Measurements from ENCODE around the gene FARS2.

The FARS2 gene

DNA sequence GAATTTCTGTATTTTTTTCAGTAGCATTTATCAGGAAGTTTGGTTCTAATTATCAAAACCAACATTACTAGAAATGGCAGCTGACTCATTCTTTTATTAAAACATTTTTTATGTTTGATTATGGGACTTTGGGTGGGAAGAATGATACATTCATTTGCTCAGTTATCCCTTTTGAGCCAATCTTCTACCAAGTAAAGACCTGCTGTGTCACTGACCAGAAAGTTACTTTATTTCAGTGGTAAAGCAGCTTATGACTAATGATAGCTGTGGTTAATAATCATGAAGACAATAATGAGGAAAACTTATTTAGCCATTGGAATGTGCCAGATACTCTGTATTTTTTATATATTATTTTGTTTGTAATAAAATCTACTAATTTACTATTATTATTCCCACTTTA is 142.3 kb downstream of the FARS2 start:
- no peaks in the 10 kb centered on the region for H3K36me3 ChIP-seq (ENCODE audit: control insufficient read depth in 2 of 2, insufficient read depth in 2 of 2, low read length in 2 of 2)
- no peaks in the 10 kb centered on the region for H3K9me3 ChIP-seq (ENCODE audit: control insufficient read depth in 2 of 2, low read length in 2 of 2)

DNA sequence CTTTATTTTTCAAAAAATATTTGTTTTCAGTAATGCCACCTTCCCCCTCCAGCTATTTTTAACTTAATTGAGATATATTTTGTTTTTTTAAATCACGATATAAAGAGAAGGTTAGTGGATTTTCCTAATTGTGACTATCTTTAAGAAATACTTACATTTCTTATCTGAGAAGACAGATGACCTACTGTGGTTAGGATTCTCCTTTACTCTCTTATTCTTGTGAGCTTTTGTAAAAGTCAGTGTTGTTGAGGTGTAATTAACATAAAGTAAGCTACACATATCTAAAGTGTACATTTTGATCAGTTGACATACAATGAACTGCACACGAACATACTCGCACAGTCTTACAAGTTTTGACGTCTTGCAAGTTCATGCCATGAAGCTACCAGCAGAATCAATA is 144.7 kb downstream of the FARS2 start:
- no peak overlapping the region for H3K9ac ChIP-seq (ENCODE audit: low read depth in 1 of 2, low read length in 2 of 2)
- no peaks in the 10 kb centered on the region for H3K4me1 ChIP-seq (ENCODE audit: control insufficient read depth in 2 of 2, insufficient read depth in 2 of 2, low read length in 2 of 2)
- H3K27ac ChIP-seq (ENCODE audit: low read depth in 2 of 2, low read length in 2 of 2), result no peak overlapping the region
- no peaks in the 10 kb centered on the region for H3K36me3 ChIP-seq (ENCODE audit: control insufficient read depth in 2 of 2, insufficient read depth in 2 of 2, low read length in 2 of 2)
- no peaks in the 10 kb centered on the region for H3K9me3 ChIP-seq (ENCODE audit: control insufficient read depth in 2 of 2, low read length in 2 of 2)
- no peaks in the 10 kb centered on the region for H3K27me3 ChIP-seq (ENCODE audit: control insufficient read depth in 2 of 2, insufficient read depth in 2 of 2, low read length in 2 of 2)
- no peak overlapping the region for H3K4me3 ChIP-seq (ENCODE audit: low read length in 2 of 2)

More for the DNA sequence above, 142.3 kb downstream of the FARS2 start:
- no peaks in the 10 kb centered on the region for H3K4me1 ChIP-seq (ENCODE audit: control insufficient read depth in 2 of 2, insufficient read depth in 2 of 2, low read length in 2 of 2)
- H3K27me3 ChIP-seq (ENCODE audit: control insufficient read depth in 2 of 2, insufficient read depth in 2 of 2, low read length in 2 of 2), result no peaks in the 10 kb centered on the region
- no peak overlapping the region for H3K27ac ChIP-seq (ENCODE audit: low read depth in 2 of 2, low read length in 2 of 2)
- H3K9ac ChIP-seq (ENCODE audit: low read depth in 1 of 2, low read length in 2 of 2), result no peak overlapping the region
- no peak overlapping the region for H3K4me3 ChIP-seq (ENCODE audit: low read length in 2 of 2)

- Histone ChIP-seq H3K9me3 (ENCODE audit: control insufficient read depth in 2 of 2, low read length in 2 of 2) (no peaks in the 10 kb centered on the region), H3K36me3 (ENCODE audit: control insufficient read depth in 2 of 2, insufficient read depth in 2 of 2, low read length in 2 of 2) (no peaks in the 10 kb centered on the region), H3K9ac (ENCODE audit: low read depth in 1 of 2, low read length in 2 of 2) (no peak overlapping the region), H3K4me3 (ENCODE audit: low read length in 2 of 2) (no peak overlapping the region), H3K4me1 (ENCODE audit: control insufficient read depth in 2 of 2, insufficient read depth in 2 of 2, low read length in 2 of 2) (no peaks in the 10 kb centered on the region), H3K27ac (ENCODE audit: low read depth in 2 of 2, low read length in 2 of 2) (no peak overlapping the region), H3K27me3 (ENCODE audit: control insufficient read depth in 2 of 2, insufficient read depth in 2 of 2, low read length in 2 of 2) (no peaks in the 10 kb centered on the region)
Observed at GRCh38 chr6:5411414-5411813, 150.1 kb downstream of the FARS2 start.

DNA sequence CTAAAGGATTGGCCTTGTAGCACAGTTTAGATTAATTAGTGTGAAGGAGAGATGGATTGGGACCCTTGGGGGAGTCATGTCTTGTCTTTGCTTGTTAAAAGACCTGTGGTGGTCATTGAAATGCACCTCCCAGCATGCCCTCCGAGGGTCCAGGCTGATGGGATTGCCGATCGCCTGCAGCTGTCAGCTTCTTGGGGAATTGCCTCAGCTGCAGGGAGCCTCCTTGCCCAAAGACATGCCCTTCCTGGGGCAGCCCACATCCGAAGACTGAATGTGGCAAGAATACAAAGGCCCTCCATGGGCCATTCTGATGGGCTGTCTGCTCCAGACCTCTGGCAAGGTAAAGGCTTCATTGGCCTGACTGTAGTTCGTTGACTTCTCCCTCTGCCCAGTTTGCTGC is 150.7 kb downstream of the FARS2 start:
- Histone ChIP-seq H3K27me3 (ENCODE audit: control insufficient read depth in 2 of 2, insufficient read depth in 2 of 2, low read length in 2 of 2) (no peaks in the 10 kb centered on the region), H3K9ac (ENCODE audit: low read depth in 1 of 2, low read length in 2 of 2) (no peak overlapping the region), H3K4me1 (ENCODE audit: control insufficient read depth in 2 of 2, insufficient read depth in 2 of 2, low read length in 2 of 2) (no peaks in the 10 kb centered on the region), H3K36me3 (ENCODE audit: control insufficient read depth in 2 of 2, insufficient read depth in 2 of 2, low read length in 2 of 2) (no peaks in the 10 kb centered on the region), H3K27ac (ENCODE audit: low read depth in 2 of 2, low read length in 2 of 2) (no peak overlapping the region), H3K4me3 (ENCODE audit: low read length in 2 of 2) (no peak overlapping the region), H3K9me3 (ENCODE audit: control insufficient read depth in 2 of 2, low read length in 2 of 2) (no peaks in the 10 kb centered on the region)

- H3K4me3 ChIP-seq (ENCODE audit: low read length in 2 of 2), result no peak overlapping the region
- no peaks in the 10 kb centered on the region for H3K9me3 ChIP-seq (ENCODE audit: control insufficient read depth in 2 of 2, low read length in 2 of 2)
- H3K4me1 ChIP-seq (ENCODE audit: control insufficient read depth in 2 of 2, insufficient read depth in 2 of 2, low read length in 2 of 2), result no peaks in the 10 kb centered on the region
- no peaks in the 10 kb centered on the region for H3K27me3 ChIP-seq (ENCODE audit: control insufficient read depth in 2 of 2, insufficient read depth in 2 of 2, low read length in 2 of 2)
- H3K27ac ChIP-seq (ENCODE audit: low read depth in 2 of 2, low read length in 2 of 2), result no peak overlapping the region
- H3K9ac ChIP-seq (ENCODE audit: low read depth in 1 of 2, low read length in 2 of 2), result no peak overlapping the region
- H3K36me3 ChIP-seq (ENCODE audit: control insufficient read depth in 2 of 2, insufficient read depth in 2 of 2, low read length in 2 of 2), result no peaks in the 10 kb centered on the region
Observed at GRCh38 chr6:5412663-5413062, 151.3 kb downstream of the FARS2 start.

DNA sequence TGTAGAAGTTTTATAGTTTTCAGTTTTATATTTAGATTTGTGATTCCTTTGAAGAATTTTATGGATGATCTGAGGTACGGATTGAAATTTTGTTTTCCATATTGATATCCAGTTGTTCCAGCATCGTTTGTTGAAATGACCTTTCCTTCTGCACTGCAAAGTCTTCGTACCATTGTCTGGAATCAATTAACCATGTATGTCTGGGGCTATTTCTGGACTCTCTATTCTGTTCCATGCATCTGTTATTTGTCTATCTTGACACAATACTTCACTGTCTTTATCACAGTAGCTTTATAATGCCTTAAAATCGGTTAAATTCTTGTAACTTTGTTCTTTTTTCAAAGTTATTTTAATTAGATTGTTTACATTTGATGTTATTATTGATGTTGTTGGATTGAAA is 154.9 kb downstream of the FARS2 start:
- Histone ChIP-seq H3K27me3 (ENCODE audit: control insufficient read depth in 2 of 2, insufficient read depth in 2 of 2, low read length in 2 of 2) (no peaks in the 10 kb centered on the region), H3K36me3 (ENCODE audit: control insufficient read depth in 2 of 2, insufficient read depth in 2 of 2, low read length in 2 of 2) (no peaks in the 10 kb centered on the region), H3K4me1 (ENCODE audit: control insufficient read depth in 2 of 2, insufficient read depth in 2 of 2, low read length in 2 of 2) (no peaks in the 10 kb centered on the region), H3K27ac (ENCODE audit: low read depth in 2 of 2, low read length in 2 of 2) (no peak overlapping the region), H3K9me3 (ENCODE audit: control insufficient read depth in 2 of 2, low read length in 2 of 2) (no peaks in the 10 kb centered on the region), H3K9ac (ENCODE audit: low read depth in 1 of 2, low read length in 2 of 2) (no peak overlapping the region), H3K4me3 (ENCODE audit: low read length in 2 of 2) (no peak overlapping the region)

DNA sequence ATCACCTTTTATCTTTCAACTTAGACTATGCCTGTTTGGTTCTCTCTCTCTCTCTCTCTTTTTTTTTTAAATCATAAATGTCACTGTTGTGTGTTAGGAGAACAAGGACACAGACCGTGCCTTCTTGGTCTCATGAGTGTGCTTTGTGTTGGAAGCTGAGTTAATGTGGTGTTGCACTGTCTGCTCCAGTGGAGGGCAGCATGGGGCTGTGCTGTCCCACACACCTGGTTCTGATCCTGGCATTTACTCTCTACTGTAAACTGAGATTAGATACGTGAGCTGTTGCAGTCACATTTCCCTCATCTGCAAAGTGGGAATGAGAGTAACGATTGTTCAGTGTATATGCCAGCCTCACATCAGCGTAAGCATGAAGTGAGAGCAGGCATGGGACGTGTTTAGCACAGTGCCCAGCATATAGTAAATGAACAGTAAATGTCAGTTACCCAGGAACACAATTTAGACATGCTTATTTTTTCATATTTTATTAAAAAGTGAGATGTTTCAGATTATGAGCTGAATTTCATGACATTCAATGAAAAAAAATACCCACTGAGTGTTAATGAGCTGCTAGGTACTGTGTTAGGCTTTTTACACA is 161.1 kb downstream of the FARS2 start:
- no peaks in the 10 kb centered on the region for H3K4me1 ChIP-seq (ENCODE audit: control insufficient read depth in 2 of 2, insufficient read depth in 2 of 2, low read length in 2 of 2)
- no peaks in the 10 kb centered on the region for H3K36me3 ChIP-seq (ENCODE audit: control insufficient read depth in 2 of 2, insufficient read depth in 2 of 2, low read length in 2 of 2)
- H3K9me3 ChIP-seq (ENCODE audit: control insufficient read depth in 2 of 2, low read length in 2 of 2), result no peaks in the 10 kb centered on the region
- H3K4me3 ChIP-seq (ENCODE audit: low read length in 2 of 2), result no peak overlapping the region
- H3K27ac ChIP-seq (ENCODE audit: low read depth in 2 of 2, low read length in 2 of 2), result no peak overlapping the region
- no peaks in the 10 kb centered on the region for H3K27me3 ChIP-seq (ENCODE audit: control insufficient read depth in 2 of 2, insufficient read depth in 2 of 2, low read length in 2 of 2)
- H3K9ac ChIP-seq (ENCODE audit: low read depth in 1 of 2, low read length in 2 of 2), result no peak overlapping the region

GRCh38 chr6:5423251-5423650 is 161.9 kb downstream of the FARS2 start:
- Histone ChIP-seq H3K4me1 (ENCODE audit: control insufficient read depth in 2 of 2, insufficient read depth in 2 of 2, low read length in 2 of 2) (no peaks in the 10 kb centered on the region), H3K4me3 (ENCODE audit: low read length in 2 of 2) (no peak overlapping the region), H3K9me3 (ENCODE audit: control insufficient read depth in 2 of 2, low read length in 2 of 2) (no peaks in the 10 kb centered on the region), H3K9ac (ENCODE audit: low read depth in 1 of 2, low read length in 2 of 2) (no peak overlapping the region), H3K27ac (ENCODE audit: low read depth in 2 of 2, low read length in 2 of 2) (no peak overlapping the region), H3K36me3 (ENCODE audit: control insufficient read depth in 2 of 2, insufficient read depth in 2 of 2, low read length in 2 of 2) (no peaks in the 10 kb centered on the region), H3K27me3 (ENCODE audit: control insufficient read depth in 2 of 2, insufficient read depth in 2 of 2, low read length in 2 of 2) (no peaks in the 10 kb centered on the region)

GRCh38 chr6:5424726-5425125 is 163.4 kb downstream of the FARS2 start:
- Histone ChIP-seq H3K4me1 (ENCODE audit: control insufficient read depth in 2 of 2, insufficient read depth in 2 of 2, low read length in 2 of 2) (no peaks in the 10 kb centered on the region), H3K27me3 (ENCODE audit: control insufficient read depth in 2 of 2, insufficient read depth in 2 of 2, low read length in 2 of 2) (no peaks in the 10 kb centered on the region), H3K27ac (ENCODE audit: low read depth in 2 of 2, low read length in 2 of 2) (no peak overlapping the region), H3K36me3 (ENCODE audit: control insufficient read depth in 2 of 2, insufficient read depth in 2 of 2, low read length in 2 of 2) (no peaks in the 10 kb centered on the region), H3K9me3 (ENCODE audit: control insufficient read depth in 2 of 2, low read length in 2 of 2) (no peaks in the 10 kb centered on the region), H3K4me3 (ENCODE audit: low read length in 2 of 2) (no peak overlapping the region), H3K9ac (ENCODE audit: low read depth in 1 of 2, low read length in 2 of 2) (no peak overlapping the region)

DNA sequence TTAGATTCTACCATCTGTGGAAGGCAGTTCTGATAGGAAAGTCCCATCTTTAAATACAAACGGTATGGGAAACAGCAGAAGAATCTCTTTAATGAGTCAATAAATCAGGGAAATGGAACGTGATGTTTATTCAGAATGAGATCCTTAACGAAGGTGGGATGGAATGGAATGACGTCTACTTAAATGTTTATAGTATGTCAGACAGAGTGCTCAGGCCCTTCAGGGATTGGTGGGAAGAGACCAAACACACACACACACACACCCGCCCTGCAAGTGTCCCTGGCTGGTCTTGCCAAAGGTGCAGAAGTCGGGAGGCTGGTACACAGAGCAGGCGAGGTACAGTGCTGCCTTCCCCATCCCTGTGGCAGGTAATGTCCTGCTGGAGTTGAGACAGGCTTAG is 164.0 kb downstream of the FARS2 start:
- Histone ChIP-seq H3K4me3 (ENCODE audit: low read length in 2 of 2) (no peak overlapping the region), H3K27me3 (ENCODE audit: control insufficient read depth in 2 of 2, insufficient read depth in 2 of 2, low read length in 2 of 2) (no peaks in the 10 kb centered on the region), H3K36me3 (ENCODE audit: control insufficient read depth in 2 of 2, insufficient read depth in 2 of 2, low read length in 2 of 2) (no peaks in the 10 kb centered on the region), H3K4me1 (ENCODE audit: control insufficient read depth in 2 of 2, insufficient read depth in 2 of 2, low read length in 2 of 2) (no peaks in the 10 kb centered on the region), H3K9ac (ENCODE audit: low read depth in 1 of 2, low read length in 2 of 2) (no peak overlapping the region), H3K27ac (ENCODE audit: low read depth in 2 of 2, low read length in 2 of 2) (no peak overlapping the region), H3K9me3 (ENCODE audit: control insufficient read depth in 2 of 2, low read length in 2 of 2) (no peaks in the 10 kb centered on the region)

GRCh38 chr6:5425797-5426196 is 164.5 kb downstream of the FARS2 start:
- Histone ChIP-seq H3K27me3 (ENCODE audit: control insufficient read depth in 2 of 2, insufficient read depth in 2 of 2, low read length in 2 of 2) (no peaks in the 10 kb centered on the region), H3K36me3 (ENCODE audit: control insufficient read depth in 2 of 2, insufficient read depth in 2 of 2, low read length in 2 of 2) (no peaks in the 10 kb centered on the region), H3K9me3 (ENCODE audit: control insufficient read depth in 2 of 2, low read length in 2 of 2) (no peaks in the 10 kb centered on the region)

More at GRCh38 chr6:5425797-5426196, 164.5 kb downstream of the FARS2 start:
- Histone ChIP-seq H3K4me3 (ENCODE audit: low read length in 2 of 2) (no peak overlapping the region), H3K27ac (ENCODE audit: low read depth in 2 of 2, low read length in 2 of 2) (no peak overlapping the region), H3K4me1 (ENCODE audit: control insufficient read depth in 2 of 2, insufficient read depth in 2 of 2, low read length in 2 of 2) (no peaks in the 10 kb centered on the region), H3K9ac (ENCODE audit: low read depth in 1 of 2, low read length in 2 of 2) (no peak overlapping the region)

Data from mucosa of rectum (tissue), 2 donors.